HCT116 (cell line): ENCODE measurements around the gene RHBDD2. TPM values are rescaled to one million over a fixed set of nuclear protein-coding genes. Genes with fewer than 3 reads are reported as not detected.

Source experiments
- ATAC-seq: fragments of 200-7000 bp; cut with Tn5 transposase; 2 replicates; pipeline ENCODE4 v1.9.1; 2020; ENCODE audit warnings: mild to moderate bottlenecking, moderate library complexity
- BruUV-seq: library from RNA; stranded (reverse); fragments of 400-500 nt; replicated peaks from 2 replicates; lab custom pipeline; 2021; lab: Mats Ljungman, UMichigan
- CTCF ChIA-PET: fragments of 300-600 bp; sonication (Branson Sonifier 250); formaldehyde crosslinking; loops from one replicate; lab custom pipeline; 2021; ENCODE audit warnings: antibody characterized with exemption; lab: Charles Lee
- POLR2A ChIA-PET: fragments of 300-600, 350-600 bp; sonication (Branson Sonifier 250); formaldehyde crosslinking; loops from one replicate; lab custom pipeline; 2021; ENCODE audit warnings: antibody characterized with exemption; lab: Charles Lee
- RAD21 ChIA-PET, 2 experiments: fragments of 300-600 bp; sonication (Branson Sonifier 250); formaldehyde crosslinking; loops; one replicate each; lab custom pipeline; 2023; ENCODE audit warnings: low total read pairs in 2 of 2; ENCODE audit not compliant: uncharacterized antibody in 2 of 2, unreplicated experiment in 2 of 2, low non-redundant PET in 1 of 2; lab: Charles Lee
- DNase-seq: peaks from one replicate; pipeline ENCODE4 v3.0.0-alpha.2; 2010; ENCODE audit warnings: low read depth, low spot score
- H2AFZ ChIP-seq: fragments of 200-600 bp; shearing (Covaris generic), sonication (generic); 2 replicates; pipeline ENCODE4 v1.6.1; 2017; ENCODE audit warnings: low read depth, mixed run types, mixed read lengths, antibody characterized with exemption, low read length; ENCODE audit not compliant: poor library complexity, severe bottlenecking
- H3K27ac ChIP-seq: 2 replicates; pipeline ENCODE4 v1.5.1; 2012; ENCODE audit warnings: low read depth, low read length
- H3K27me3 ChIP-seq: fragments of 200-600 bp; sonication (generic); 2 replicates; pipeline ENCODE4 v1.6.1; 2016; ENCODE audit warnings: mixed run types, low read length, mixed read lengths; ENCODE audit not compliant: insufficient read depth
- H3K36me3 ChIP-seq, 2 experiments: fragments of 200-500 bp in 1 of 2; fragments of 200-600 bp in 1 of 2; sonication (Bioruptor generic) in 1 of 2; sonication (generic) in 1 of 2; 2 replicates each; pipeline versions ENCODE4 v1.5.1 to v1.6.1; 2014 to 2016; ENCODE audit warnings: low read length in 2 of 2, inconsistent platforms in 1 of 2, mixed read lengths in 1 of 2, mixed run types in 1 of 2; ENCODE audit not compliant: insufficient read depth in 2 of 2, control insufficient read depth in 1 of 2
- H3K4me1 ChIP-seq, 2 experiments: fragments of 200-600 bp in 1 of 2; sonication (generic) in 1 of 2; 2 replicates each; pipeline versions ENCODE4 v1.5.1 to v1.6.1; 2012 to 2017; ENCODE audit warnings: low read length in 2 of 2, inconsistent platforms in 1 of 2, mild to moderate bottlenecking in 1 of 2, mixed read lengths in 1 of 2, mixed run types in 1 of 2, moderate library complexity in 1 of 2; ENCODE audit not compliant: insufficient read depth in 2 of 2, control insufficient read depth in 1 of 2
- H3K4me2 ChIP-seq: fragments of 200-600 bp; sonication (generic); 2 replicates; pipeline ENCODE4 v1.6.1; 2017; ENCODE audit warnings: mixed run types, low read length, mixed read lengths
- H3K4me3 ChIP-seq, 2 experiments: fragments of 200-600 bp in 1 of 2; sonication (generic) in 1 of 2; replicated peaks in 1 of 2; 2 replicates each; pipeline ENCODE4 v1.5.1; 2011 to 2016; ENCODE audit warnings: low read length in 2 of 2, control low read depth in 1 of 2, low read depth in 1 of 2, mild to moderate bottlenecking in 1 of 2, mixed read lengths in 1 of 2, mixed run types in 1 of 2
- H3K79me2 ChIP-seq: fragments of 200-600 bp; sonication (generic); 2 replicates; pipeline ENCODE4 v1.6.1; 2017; ENCODE audit warnings: mild to moderate bottlenecking, mixed run types, low read length, moderate library complexity, mixed read lengths; ENCODE audit not compliant: insufficient read depth
- H3K9ac ChIP-seq: fragments of 200-600 bp; sonication (generic); 2 replicates; pipeline ENCODE4 v1.6.1; 2016; ENCODE audit warnings: low read length, mixed read lengths
- H3K9me2 ChIP-seq: fragments of 200-600 bp; sonication (generic), shearing (Covaris generic); 2 replicates; pipeline ENCODE4 v1.6.1; 2017; ENCODE audit warnings: mixed run types, mild to moderate bottlenecking, moderate library complexity; ENCODE audit not compliant: insufficient read depth
- H3K9me3 ChIP-seq, 2 experiments: fragments of 200-500 bp in 1 of 2; fragments of 200-600 bp in 1 of 2; sonication (Bioruptor generic) in 1 of 2; sonication (generic) in 1 of 2; 2 replicates each; pipeline ENCODE4 v1.6.1; 2014 to 2017; ENCODE audit warnings: low read length in 2 of 2, mixed read lengths in 2 of 2, inconsistent platforms in 1 of 2, low read depth in 1 of 2, mild to moderate bottlenecking in 1 of 2, mixed run types in 1 of 2, moderate library complexity in 1 of 2; ENCODE audit not compliant: control insufficient read depth in 1 of 2, insufficient read depth in 1 of 2
- H4K20me1 ChIP-seq: fragments of 200-600 bp; sonication (generic), shearing (Covaris generic); 2 replicates; pipeline ENCODE4 v1.6.1; 2017; ENCODE audit warnings: mixed run types, mild to moderate bottlenecking, moderate library complexity; ENCODE audit not compliant: insufficient read depth
- ATF3 ChIP-seq: IDR thresholded peaks from 2 replicates; pipeline ENCODE4 v1.6.1; 2012
- EZH2 ChIP-seq: fragments of 200-600 bp; sonication (generic); IDR thresholded peaks from 2 replicates; pipeline ENCODE4 v1.6.1; 2017; ENCODE audit warnings: antibody characterized with exemption, mixed run types
- FOSL1 ChIP-seq: IDR thresholded peaks from 2 replicates; pipeline ENCODE4 v1.6.1; 2012; ENCODE audit warnings: low read depth
- MAX ChIP-seq: IDR thresholded peaks from 2 replicates; pipeline ENCODE4 v1.6.1; 2012
- POLR2AphosphoS5 ChIP-seq: IDR thresholded peaks from 2 replicates; pipeline ENCODE4 v1.6.1; 2011; ENCODE audit warnings: mild to moderate bottlenecking, low read depth, low read length, moderate library complexity
- RAD21 ChIP-seq: IDR thresholded peaks from 2 replicates; pipeline ENCODE4 v1.6.1; 2012; ENCODE audit warnings: low read depth, mild to moderate bottlenecking
- REST ChIP-seq: IDR thresholded peaks from 2 replicates; pipeline ENCODE4 v1.6.1; 2012; ENCODE audit warnings: low read depth
- SIN3A ChIP-seq: IDR thresholded peaks from 2 replicates; pipeline ENCODE4 v1.6.1; 2012; ENCODE audit warnings: low read depth
- SP1 ChIP-seq: IDR thresholded peaks from 2 replicates; pipeline ENCODE4 v1.6.1; 2012; ENCODE audit warnings: low read depth
- SRF ChIP-seq: IDR thresholded peaks from 2 replicates; pipeline ENCODE4 v1.6.1; 2012; ENCODE audit warnings: low read depth
- ZNF274 ChIP-seq: fragments of 200-500 bp; sonication (Bioruptor generic); IDR thresholded peaks from 2 replicates; pipeline ENCODE4 v1.6.1; 2014; ENCODE audit warnings: mild to moderate bottlenecking, low read depth, low read length, inconsistent platforms
- intact Hi-C: fragments of 100-400 bp; cut with micrococcal nuclease; formaldehyde crosslinking; loops from 2 replicates; pipeline ENCODE4 v1.10.0; 2022
- total RNA-seq: library from RNA; stranded (reverse); gene quantifications from one replicate; pipeline ENCODE4 v1.2.1, GENCODE V29; 2021; ENCODE audit not compliant: unreplicated experiment

The RHBDD2 gene
- total RNA-seq, 1 experiment from 2014 or later = 42.9 TPM

GRCh38 chr7:75924889-75925288, 46.1 kb downstream of the RHBDD2 start:
- Histone ChIP-seq H4K20me1 (no peaks in the 10 kb centered on the region), H3K9ac (no peak overlapping the region), H2AFZ (no peak overlapping the region), H3K4me3 (no peak overlapping the region), H3K79me2 (peaks cover 47% of the 10 kb centered on the region), H3K4me2 (no peak overlapping the region), H3K9me3 (no peaks in the 10 kb centered on the region), H3K27me3 (no peaks in the 10 kb centered on the region), H3K27ac (no peak overlapping the region), H3K36me3 (no peaks in the 10 kb centered on the region), H3K4me1 (peaks cover 9 to 11% of the 10 kb centered on the region in 2 experiments), H3K9me2 (no peaks in the 10 kb centered on the region)
- CTCF ChIA-PET = no interaction called here
- DNase-seq = no peak
- no peak for ATAC-seq
- POLR2A ChIA-PET = interaction anchor here (1.9 kb wide), 1 partner anchor 10 kb away, joined by 12 read pairs; the partner anchor contains the start of gene POR
- intact Hi-C loops = no loop called here
- TF ChIP-seq ZNF274 = no peak
- TF ChIP-seq RAD21 = no peak
- TF ChIP-seq EZH2 = no peak
- no peak for TF ChIP-seq POLR2AphosphoS5
- no peak for TF ChIP-seq SIN3A
- TF ChIP-seq REST = no peak
- TF ChIP-seq FOSL1 = no peak
- no peak for TF ChIP-seq ATF3
- no peak for TF ChIP-seq SRF
- TF ChIP-seq SP1 = no peak
- TF ChIP-seq MAX = no peak
- no TSS peak for BruUV-seq
- RAD21 ChIA-PET = no interaction called here
